ENCODE measurements around the gene QSER1.
"Not testable (repeated sequence)": the region's sequence is repeated elsewhere in the genome, so short reads cannot be mapped to it uniquely, and the experiment has no call there.

DNA sequence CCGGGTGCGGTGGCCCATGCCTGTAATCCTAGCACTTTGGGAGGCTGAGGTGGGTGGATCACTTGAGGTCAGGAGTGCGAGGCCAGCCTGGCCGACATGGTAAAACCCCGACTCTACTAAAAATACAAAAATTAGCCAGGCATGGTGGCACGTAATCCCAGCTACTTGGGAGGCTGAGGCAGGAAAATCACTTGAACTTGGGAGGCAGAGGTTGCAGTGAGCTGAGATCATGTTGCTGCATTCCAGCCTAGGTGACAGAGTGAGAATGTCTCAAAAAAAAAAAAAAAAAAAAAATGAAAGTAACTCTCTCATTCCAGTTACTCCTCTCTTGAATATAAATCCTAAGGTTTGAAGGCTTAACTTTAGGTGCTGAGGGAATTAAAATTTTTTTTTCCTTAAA, 136.6 kb downstream of the QSER1 start:
- not testable (repeated sequence) for TF ChIP-seq POLR2A (IDR thresholded peaks at IDR 0.05; ENCODE audit: low read length); GATA1 (IDR thresholded peaks at IDR 0.05; ENCODE audit: low read depth, low read length)

Data from erythroblast (primary cell).